Kidney epithelial cell (primary cell): ENCODE results near the gene LRRTM2. TPM values are rescaled to one million over a fixed set of nuclear protein-coding genes. Genes with fewer than 3 reads are reported as not detected.

ENCODE experiments used
- DNase-seq: peaks from one replicate; pipeline ENCODE4 v3.0.0-alpha.2; 2010; ENCODE audit warnings: low read depth
- H3K27me3 ChIP-seq: 2 replicates; pipeline ENCODE4 v1.6.0; 2011; ENCODE audit warnings: low read length; ENCODE audit not compliant: control insufficient read depth, insufficient read depth
- H3K36me3 ChIP-seq: 2 replicates; pipeline ENCODE4 v1.5.1; 2011; ENCODE audit warnings: low read length; ENCODE audit not compliant: control insufficient read depth, insufficient read depth
- H3K4me3 ChIP-seq: 2 replicates; pipeline ENCODE4 v1.5.1; 2011; ENCODE audit warnings: low read depth, mild to moderate bottlenecking, control low read depth, low read length
- total RNA-seq: library from RNA; depleted of rRNA; stranded (reverse); fragments of >200 nt; gene quantifications from 2 replicates; pipeline ENCODE4 v1.2.3, GENCODE V29; 2015
- TF ChIP-seq, protein P1 (sequence below): IDR thresholded peaks from 2 replicates; pipeline ENCODE4 v1.5.1; 2011; ENCODE audit warnings: mild to moderate bottlenecking, moderate library complexity, low read length, control low read depth, inconsistent platforms; ENCODE audit not compliant: insufficient read depth, poor library complexity, severe bottlenecking

Gene LRRTM2
- total RNA-seq, 1 donor from 2014 or later = 0.25 TPM

DNA sequence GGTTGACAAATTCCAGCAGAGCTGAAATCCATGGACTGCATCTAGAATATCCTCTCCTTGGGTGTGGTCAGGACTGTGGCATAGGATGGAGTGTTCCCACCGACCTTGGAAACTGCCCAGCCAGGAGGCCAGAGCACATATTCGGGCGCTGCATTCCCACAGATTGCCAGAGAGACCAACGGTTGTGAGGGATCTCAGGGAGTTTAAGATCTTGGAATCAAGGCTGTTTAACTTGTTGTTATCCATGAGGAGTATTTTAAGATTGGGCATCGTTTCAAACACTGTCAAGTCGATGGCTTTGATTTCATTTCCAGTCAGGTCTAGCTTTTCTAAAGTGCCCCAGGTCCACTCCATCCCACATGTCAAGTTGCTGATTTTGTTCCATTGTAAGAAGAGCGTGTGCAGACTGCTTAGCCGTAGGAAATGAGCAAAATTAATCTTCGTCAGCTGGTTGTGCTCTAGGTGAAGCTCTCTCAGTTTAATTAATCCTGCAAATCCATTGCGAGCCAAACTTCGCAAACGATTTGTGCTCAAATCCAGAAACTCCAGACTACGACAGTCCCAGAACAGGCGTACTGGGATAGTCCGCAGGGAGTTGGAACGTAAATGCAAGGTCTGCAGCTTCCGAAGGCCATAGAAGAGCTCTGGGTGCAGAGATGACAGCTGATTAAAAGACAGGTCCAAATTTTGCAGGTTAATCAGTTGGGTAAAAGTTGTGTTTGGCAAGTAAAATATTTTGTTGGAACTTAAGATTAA is 1.5 kb downstream of the LRRTM2 start:
- Histone ChIP-seq H3K36me3 (no peaks in the 10 kb centered on the region), H3K27me3 (no peaks in the 10 kb centered on the region), H3K4me3 (no peak overlapping the region)
- DNase-seq = no peak
- TF ChIP-seq, protein P1, sequence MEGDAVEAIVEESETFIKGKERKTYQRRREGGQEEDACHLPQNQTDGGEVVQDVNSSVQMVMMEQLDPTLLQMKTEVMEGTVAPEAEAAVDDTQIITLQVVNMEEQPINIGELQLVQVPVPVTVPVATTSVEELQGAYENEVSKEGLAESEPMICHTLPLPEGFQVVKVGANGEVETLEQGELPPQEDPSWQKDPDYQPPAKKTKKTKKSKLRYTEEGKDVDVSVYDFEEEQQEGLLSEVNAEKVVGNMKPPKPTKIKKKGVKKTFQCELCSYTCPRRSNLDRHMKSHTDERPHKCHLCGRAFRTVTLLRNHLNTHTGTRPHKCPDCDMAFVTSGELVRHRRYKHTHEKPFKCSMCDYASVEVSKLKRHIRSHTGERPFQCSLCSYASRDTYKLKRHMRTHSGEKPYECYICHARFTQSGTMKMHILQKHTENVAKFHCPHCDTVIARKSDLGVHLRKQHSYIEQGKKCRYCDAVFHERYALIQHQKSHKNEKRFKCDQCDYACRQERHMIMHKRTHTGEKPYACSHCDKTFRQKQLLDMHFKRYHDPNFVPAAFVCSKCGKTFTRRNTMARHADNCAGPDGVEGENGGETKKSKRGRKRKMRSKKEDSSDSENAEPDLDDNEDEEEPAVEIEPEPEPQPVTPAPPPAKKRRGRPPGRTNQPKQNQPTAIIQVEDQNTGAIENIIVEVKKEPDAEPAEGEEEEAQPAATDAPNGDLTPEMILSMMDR = no peak

DNA sequence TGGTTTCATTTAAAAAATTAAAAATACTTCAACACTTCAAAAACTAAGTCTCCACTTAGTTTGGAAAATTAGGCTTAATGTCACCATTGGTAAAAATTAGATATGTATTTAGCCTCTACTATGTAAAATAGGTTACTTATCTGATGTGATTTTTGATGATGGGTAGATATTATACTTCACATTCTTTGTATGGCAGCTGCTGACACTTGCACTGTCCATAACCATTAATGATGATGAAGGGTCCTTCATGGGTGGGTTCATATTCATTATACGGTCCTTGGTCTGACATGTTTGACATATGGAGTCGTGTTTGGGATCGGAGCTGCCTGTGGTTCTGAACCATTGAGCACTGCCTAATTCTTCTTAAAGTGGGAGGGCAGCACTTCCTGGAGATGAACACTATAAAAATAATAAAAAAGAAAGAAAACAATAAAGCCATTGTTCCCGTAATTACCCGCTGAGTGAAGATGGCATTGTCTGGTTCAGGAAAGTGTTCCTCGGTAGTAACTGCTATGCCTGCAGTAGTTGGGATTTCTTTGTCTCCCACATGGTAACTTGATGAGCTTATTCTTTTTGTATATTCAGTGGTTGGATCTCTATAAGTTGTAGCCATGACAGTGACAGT is 2.2 kb downstream of the LRRTM2 start:
- H3K36me3 ChIP-seq = no peaks in the 10 kb centered on the region
- no peak overlapping the region for H3K4me3 ChIP-seq
- DNase-seq = no peak
- TF ChIP-seq, protein P1 = no peak
- H3K27me3 ChIP-seq = no peaks in the 10 kb centered on the region

DNA sequence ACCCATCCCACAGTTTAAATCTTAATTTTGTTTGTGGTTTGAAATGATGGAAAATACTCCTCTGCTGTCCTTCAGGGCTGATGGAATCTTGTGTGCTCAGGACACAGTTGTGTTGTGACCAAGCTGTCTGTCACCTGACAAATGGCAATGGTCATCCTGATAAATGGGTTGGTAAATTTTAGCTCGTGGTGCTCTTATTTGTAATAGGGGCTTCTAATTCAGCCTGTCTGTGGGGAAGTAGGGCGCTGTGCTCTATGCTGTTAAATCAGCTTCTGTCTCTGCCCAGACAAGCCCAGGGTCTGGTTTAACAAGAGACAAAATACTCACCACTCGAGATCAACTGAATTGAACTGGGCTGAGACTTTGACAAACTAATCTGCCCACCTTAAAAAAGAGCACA is 4.5 kb downstream of the LRRTM2 start:
- Histone ChIP-seq H3K36me3 (no peaks in the 10 kb centered on the region), H3K4me3 (no peak overlapping the region), H3K27me3 (no peaks in the 10 kb centered on the region)
- TF ChIP-seq, protein P1 = no peak
- no peak for DNase-seq

DNA sequence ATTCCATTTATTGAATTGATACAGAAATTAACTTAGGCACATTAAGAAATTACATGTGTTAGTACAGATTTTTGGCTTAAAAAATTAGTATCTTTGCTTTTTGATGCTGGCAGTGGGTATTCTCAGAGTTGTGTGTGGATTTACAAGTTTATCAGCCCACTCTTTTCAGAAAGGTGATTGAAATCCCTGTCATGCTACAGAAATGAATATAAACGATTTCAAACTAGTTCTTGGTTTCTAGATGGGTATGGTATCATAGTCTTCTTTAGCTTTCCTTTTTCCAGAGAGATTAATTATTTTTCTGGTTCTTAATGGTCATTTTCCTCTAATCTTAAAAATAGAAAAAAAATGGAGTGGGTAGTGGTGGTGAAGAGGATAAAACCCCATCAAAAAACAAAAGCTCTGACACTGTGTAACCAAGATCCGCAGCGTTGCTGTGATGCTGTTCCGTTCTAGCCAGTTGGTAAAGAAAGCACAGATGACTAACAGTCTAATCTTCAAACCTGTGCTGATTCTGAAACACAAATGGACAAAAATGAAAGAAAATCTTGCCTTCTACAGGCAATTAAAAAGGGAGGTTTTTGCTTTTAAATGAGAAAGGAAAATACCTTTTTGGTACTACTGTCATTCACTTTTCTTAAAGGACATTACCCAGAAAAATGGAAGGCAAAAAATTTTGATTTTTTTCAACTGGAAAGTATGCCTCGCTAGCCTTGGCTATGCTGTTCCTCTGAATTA is 5.2 kb downstream of the LRRTM2 start:
- TF ChIP-seq, protein P1 = no peak
- no peak for DNase-seq

DNA sequence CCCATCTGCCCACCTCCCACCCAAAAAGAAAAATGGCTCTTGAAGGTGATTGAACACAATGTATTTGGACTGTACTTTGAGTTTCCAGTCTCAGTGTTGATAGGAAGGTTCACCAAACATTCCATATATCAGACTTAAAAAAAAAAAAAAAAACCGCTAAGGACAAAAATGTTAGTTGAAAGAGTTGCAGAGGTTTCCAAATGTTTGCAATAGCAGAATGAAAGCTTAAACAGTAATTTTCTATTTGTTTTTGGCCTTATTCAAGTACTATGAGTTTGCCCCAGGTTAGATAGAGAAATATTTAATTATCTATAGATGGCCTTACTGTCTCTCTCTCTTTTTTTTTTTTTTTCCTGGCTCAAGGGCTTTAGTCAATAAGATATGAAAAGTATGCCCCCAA is 6.1 kb downstream of the LRRTM2 start:
- TF ChIP-seq, protein P1 = no peak
- DNase-seq = no peak
- H3K27me3 ChIP-seq = no peaks in the 10 kb centered on the region
- H3K4me3 ChIP-seq = no peak overlapping the region
- no peaks in the 10 kb centered on the region for H3K36me3 ChIP-seq

More for the DNA sequence above, 5.2 kb downstream of the LRRTM2 start:
- no peaks in the 10 kb centered on the region for H3K36me3 ChIP-seq
- H3K4me3 ChIP-seq = no peak overlapping the region
- no peaks in the 10 kb centered on the region for H3K27me3 ChIP-seq
